ENCODE data around the gene IGSF21.

IGSF21 gene

DNA sequence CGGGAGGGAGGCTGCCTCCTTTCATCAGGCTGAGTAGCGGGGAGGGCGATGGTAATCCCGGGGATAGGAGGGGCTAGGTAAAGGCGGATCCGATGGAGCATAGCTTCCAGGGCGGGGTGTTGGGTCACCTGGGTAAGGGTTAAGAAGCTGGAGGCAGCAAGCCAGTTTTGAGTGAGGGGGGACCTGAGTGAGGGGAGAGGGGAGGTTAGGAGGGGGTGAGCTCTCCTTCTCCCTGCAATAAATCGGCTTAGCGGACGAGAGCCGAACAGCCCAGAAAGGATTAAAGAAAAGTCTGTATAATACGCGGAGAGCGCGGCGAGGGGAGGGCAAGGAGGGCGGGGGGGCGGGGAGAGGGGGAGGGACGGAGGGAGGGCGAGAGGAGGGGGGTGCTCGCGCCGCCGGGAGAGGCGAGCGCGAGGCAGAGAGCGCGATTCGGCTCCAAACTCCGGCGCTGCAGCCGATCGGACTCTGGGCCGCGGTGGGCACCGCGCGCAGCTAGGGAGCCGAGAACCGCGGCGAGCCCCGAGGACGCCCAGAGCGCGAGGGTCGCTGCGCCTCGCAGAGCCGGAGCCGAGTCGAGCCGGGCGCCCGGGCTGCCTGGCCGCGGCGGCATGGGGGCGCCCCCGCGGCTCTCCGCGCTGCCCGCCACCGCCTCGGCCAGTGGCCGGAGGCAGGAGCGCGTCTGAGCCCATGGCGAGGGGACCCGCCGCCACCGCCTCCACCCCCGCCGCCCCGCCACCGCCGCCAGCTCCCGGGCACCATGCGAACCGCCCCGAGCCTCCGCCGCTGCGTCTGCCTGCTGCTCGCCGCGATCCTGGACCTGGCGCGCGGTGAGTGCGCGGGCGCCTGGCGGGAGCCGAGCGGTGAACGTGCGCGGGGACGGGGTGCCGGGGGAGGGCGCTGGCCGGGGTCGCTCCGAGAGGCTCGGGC is at the start of gene IGSF21:
Gene IGSF21 (plus strand): TSS at position 430 of the 930 bp plus-strand sequence. CDS start 331 bp downstream, at position 761.
- no peak for DNase-seq (ENCODE audit: low read depth)

- no peak for DNase-seq (ENCODE audit: low read depth)
These were observed 49.2 kb upstream of the IGSF21 start for GRCh38 chr1:18058206-18058921.

GRCh38 chr1:18058981-18059605 is 48.5 kb upstream of the IGSF21 start:
- DNase-seq (ENCODE audit: low read depth), result no peak

DNA sequence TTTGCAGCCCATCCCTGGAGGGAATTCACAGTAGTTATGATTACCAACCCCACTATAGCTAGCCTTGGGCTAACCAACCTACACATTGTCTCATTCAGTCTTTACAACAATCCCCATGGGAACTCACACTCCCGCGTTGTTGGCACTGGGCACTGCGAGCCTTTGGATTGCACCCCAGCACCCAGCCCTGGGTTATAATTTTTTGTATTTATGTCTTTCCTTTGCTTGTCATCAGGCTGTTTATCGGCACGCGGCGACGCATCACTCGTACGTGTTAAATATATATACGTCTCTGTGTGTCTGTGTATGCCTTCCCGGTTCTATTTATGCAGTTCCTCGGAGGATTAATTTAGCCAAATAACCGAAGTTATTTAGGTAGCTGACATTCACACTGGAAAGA is 47.2 kb upstream of the IGSF21 start:
- no peak for DNase-seq (ENCODE audit: low read depth)

- no peak for DNase-seq (ENCODE audit: low read depth)
These were observed 45.4 kb upstream of the IGSF21 start for GRCh38 chr1:18062185-18062584.

- DNase-seq (ENCODE audit: low read depth), result no peak
These were observed 43.1 kb upstream of the IGSF21 start for GRCh38 chr1:18064534-18064933.

DNA sequence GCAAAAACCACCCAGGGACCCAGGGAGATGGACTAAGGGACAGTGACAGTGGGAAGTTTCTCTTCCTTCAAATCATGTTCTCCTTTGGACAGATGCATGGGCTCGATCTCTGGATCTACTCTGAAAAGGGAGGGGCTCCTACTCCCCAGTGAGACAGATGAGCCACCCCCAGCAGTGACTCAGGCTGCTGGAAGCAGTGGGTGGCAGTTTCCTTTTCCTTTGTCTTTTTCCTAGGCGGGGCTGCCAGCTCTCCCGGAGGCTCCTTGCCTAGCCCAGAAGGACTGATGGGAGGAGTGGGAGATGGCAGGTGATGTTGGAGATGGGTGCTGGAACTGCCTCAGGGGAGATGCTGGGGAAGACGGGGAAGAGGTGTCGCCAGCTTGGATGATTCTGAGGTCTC is 41.0 kb upstream of the IGSF21 start:
- no peak for DNase-seq (ENCODE audit: low read depth)

GRCh38 chr1:18069903-18070302 is 37.7 kb upstream of the IGSF21 start:
- no peak for DNase-seq (ENCODE audit: low read depth)

DNA sequence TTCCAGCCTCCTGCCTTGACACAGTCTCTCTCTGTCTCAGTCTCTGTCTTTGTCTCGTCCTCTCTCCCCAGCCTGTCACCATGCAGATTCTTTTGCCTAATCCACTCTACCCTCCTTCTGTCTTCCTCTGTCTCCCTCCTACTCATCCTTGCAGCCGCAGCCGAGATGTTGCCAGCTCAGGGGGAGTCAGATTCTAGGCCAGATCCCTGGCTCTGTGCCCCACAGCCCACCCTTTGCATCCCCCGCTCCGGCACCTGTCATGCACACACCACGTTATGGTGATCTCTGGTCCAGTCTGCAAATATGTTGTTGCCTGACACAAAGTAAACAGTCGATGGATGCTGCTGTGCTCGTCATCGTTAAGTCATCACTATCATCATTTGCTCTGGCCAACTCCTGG is 35.5 kb upstream of the IGSF21 start:
- no peak for DNase-seq (ENCODE audit: low read depth)

- DNase-seq (ENCODE audit: low read depth), result no peak
These were observed 34.4 kb upstream of the IGSF21 start for GRCh38 chr1:18073066-18073642.

DNA sequence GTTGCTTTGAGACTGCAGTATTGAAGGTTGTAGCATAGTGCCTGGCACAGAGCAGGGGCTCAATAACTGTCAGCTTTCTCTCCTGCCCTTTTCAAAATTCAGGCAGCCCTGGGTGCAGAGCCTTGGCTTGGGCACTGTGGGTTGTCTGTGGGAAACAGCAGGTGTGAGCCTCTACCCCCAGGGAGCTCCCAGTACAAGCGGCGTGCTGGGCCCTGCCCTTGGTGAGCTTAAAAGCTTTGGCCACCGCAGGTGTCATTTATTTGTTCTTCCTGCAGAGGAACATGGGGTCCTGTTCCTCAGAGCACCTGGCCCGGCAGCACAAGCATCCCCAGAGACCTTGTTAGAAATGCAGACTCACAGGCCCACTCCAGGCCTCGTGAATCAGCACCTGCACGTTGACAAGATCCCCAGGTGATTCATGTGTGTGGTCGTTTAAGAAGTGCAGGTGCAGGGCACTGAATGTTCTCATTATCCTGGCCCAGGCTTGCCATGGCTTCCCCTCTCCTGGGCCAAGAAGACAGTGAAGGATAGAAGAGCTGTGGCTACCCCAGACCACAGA is 29.9 kb upstream of the IGSF21 start:
- no peak for DNase-seq (ENCODE audit: low read depth)

- DNase-seq (ENCODE audit: low read depth), result no peak
These were observed 27.5 kb upstream of the IGSF21 start for GRCh38 chr1:18079941-18080735.

DNA sequence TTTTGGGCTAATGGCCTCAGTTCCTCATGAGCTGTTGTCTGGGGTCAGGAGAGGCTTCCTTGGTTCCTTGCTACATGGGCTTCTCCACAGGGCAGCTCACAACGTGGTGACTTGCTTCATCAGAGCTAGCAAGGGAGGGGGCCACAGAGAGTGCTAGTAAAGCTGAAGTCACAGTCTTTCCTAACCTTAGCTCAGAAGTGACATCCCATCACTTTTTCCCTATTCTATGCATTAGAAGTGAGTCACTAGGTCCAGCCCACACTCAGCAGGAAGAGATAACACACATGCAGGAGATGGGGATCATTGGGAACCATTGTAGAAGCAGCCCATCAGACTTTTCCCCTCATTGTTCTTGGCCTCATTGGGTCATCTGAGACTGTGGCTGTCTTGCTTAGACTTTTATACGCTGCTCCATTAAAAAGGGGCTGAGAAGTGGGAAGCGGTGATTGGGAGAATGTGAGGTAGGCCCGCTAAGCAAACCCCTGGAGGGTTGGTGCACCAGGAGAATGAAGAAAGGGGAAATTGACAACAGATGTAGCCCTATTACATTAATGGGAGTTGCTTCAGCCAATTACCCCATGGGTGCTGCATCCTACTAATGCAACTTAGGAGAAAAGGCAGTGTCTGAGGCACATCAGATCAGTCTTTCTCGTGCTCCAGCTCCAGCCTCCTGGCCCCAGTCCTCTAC is 22.1 kb upstream of the IGSF21 start:
- DNase-seq (ENCODE audit: low read depth), result no peak

GRCh38 chr1:18088077-18088594 is 19.5 kb upstream of the IGSF21 start:
- no peak for DNase-seq (ENCODE audit: low read depth)

DNA sequence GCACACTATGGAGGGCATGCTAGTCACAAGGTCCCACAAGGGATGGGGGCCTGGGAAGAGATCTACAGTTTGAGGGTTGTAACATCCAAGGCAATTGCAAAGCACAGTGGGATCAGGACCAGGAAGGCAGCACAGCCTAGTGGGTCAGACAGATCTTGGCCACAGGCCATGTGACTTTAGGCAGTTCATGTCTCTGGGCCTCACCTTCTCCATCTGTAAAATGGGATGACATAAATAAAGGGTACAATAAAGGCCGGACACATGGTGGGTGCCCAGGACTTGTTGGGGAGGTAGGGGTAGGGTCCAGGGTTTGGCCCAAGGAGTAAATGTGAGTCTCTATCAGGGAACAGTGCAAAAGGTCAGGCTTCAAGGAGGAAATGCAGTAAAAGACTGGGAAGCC is 18.1 kb upstream of the IGSF21 start:
- no peak for DNase-seq (ENCODE audit: low read depth)

DNA sequence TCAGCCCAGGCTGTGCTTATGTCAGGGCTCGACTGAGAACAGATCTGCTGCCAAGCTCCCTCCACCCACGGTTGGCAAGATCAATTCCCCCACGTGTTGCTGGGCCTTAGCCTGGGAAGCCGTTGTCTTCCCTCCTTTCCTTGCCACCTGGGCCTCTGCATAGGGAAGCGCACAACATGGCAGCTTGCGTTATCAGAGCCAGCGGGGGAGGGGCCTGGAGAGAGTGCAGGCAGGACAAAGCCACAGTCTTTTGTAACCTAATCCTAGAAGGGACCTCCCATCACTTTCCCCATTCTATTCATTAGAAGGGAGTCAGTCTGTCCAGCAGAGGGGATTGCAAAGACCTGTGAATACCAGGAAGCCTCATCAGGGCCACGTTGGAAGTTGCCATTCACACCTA is 17.0 kb upstream of the IGSF21 start:
- DNase-seq (ENCODE audit: low read depth), result no peak

DNA sequence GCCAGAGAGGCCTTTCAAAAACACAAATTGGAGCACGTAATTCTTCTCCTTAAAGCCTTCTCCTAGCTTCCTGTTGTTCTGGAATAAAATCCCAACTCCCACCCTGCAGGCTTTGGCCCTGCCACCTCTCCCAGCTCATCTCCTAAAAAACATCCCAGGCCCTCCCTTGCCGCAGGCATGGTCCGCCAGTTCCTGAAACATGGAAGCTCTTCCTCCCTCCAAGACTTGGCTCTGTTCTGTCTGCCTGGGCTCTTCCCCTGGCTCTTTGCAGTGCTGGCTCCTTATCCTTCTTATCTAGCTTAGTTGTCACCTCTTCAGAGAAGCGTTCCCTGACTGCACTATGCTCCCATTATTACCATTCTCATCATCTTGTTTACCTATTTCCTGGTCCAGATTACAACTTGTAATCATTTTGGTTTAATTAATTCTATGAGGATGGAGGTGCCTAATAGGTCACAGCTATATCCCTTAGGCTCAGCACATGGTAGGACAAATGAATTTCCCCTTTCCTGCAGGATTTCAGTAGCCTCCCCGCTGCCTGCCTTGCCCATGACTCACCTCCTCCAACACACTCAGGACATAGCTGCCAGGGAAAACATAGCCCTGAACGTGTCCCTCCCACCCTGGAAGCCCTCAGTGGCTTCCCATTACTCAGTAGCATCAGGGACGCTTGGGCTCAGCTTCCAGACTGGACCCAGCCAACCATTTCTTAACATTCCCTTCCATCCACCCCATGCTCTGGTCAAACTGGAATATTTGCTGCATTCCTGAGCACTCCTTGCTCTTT is 15.7 kb upstream of the IGSF21 start:
- peak; percentile 35 for DNase-seq (ENCODE audit: low read depth)

GRCh38 chr1:18093193-18093592 is 14.4 kb upstream of the IGSF21 start:
- no peak for DNase-seq (ENCODE audit: low read depth)

DNA sequence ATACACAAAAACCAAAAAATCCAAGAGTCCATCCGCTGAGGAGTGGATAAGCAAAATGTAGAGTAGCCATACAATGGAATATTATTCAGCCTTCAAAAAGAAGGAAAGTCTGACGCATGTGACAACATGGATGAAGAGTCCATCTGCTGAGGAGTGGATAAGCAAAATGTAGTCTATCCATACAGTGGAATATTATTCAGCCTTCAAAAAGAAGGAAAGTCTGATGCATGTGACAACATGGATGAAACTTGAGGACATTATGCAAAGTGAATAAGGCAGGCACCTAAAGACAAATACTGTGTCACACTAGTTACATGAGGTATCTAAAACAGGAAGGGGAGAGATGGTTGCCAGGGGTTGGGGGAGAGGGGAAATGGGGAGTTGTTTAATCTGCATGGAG is 14.0 kb upstream of the IGSF21 start:
- DNase-seq (ENCODE audit: low read depth), result no peak

DNA sequence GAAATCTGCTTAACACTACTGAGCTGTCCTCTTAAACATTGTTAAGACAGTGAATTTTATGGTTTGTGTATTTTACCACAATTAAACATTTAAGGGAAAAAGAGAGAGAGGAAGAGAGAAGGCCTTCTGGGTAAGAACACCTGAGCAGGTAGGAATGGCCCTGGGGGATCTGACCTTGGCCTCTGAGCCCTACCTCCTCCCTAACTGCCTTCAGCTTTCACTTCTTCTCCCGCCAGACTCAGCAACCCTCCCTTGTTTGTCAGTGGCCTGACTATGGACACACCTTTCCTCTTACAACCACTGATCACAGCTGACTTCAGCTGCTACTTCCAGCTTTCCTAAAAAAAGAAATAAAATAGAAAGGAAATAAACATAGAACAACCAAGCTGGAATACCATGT is 13.5 kb upstream of the IGSF21 start:
- DNase-seq (ENCODE audit: low read depth), result no peak
